Muscle of arm (tissue), 12 donors: ENCODE results near the gene RADIL. TPM values are rescaled to one million over a fixed set of nuclear protein-coding genes. Genes with fewer than 3 reads are reported as not detected.
"Not testable (repeated sequence)": the region's sequence is repeated elsewhere in the genome, so short reads cannot be mapped to it uniquely, and the experiment has no call there.

Experiments
- DNase-seq: peaks from one replicate; pipeline ENCODE4 v3.0.0-alpha.2; 2013
- polyA plus RNA-seq, 12 donors: library from polyadenylated mRNA; unstranded; fragments of 120-200 nt; gene quantifications; one replicate each; pipeline ENCODE4 v1.2.1, GENCODE V29; 2013; ENCODE audit not compliant: insufficient read length in 12 of 12

Gene RADIL
- polyA plus RNA-seq, 12 donors: 2.0 to 14.4 (median 3.5) TPM; not detected in 1

DNA sequence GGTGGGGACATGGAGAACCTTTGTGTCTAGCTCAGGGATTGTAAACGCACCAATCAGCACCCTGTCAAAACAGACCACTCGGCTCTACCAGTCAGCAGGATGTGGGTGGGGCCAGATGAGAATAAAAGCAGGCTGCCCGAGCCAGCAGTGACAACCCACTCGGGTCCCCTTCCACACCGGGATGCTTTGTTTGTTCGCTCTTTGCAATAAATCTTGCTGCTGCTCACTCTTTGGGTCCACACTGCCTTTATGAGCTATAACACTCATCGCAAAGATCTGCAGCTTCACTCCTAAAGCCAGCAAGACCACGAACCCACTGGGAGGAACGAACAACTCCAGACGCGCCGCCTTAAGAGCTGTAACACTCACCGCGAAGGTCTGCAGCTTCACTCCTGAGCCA is 89.3 kb downstream of the RADIL start:
- not testable (repeated sequence) for DNase-seq

DNA sequence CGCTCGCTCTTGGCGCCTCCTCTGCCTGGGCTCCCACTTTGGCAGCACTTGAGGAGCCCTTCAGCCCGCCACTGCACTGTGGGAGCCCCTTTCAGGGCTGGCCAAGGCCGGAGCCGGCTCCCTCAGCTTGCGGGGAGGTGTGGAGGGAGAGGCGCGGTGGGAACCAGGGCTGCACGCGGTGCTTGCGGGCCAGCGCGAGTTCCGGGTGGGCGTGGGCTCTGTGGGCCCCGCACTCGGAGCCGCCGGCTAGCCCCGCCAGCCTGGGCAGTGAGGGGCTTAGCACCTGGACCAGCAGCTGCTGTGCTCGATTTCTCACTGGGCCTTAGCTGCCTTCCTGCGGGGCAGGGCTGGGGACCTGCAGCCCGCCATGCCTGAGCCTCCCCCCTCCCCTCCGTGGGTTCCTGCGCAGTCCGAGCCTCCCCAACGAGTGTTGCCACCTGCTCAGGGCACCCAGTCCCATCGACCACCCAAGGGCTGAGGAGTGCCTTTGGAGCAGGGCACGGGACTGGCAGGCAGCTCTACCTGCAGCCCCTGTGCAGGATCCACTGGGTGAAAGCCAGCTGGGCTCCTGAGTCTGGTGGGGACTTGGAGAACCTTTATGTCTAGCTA is 90.0 kb downstream of the RADIL start:
- not testable (repeated sequence) for DNase-seq

GRCh38 chr7:4792537-4793126 is 90.9 kb downstream of the RADIL start:
- no peak for DNase-seq

- DNase-seq: peak; percentile 70
Measured at GRCh38 chr7:4791738-4792536, 91.6 kb downstream of the RADIL start.

GRCh38 chr7:4791101-4791737 is 92.3 kb downstream of the RADIL start:
- no peak for DNase-seq

GRCh38 chr7:4790516-4790991 is 93.0 kb downstream of the RADIL start:
- DNase-seq: no peak

DNA sequence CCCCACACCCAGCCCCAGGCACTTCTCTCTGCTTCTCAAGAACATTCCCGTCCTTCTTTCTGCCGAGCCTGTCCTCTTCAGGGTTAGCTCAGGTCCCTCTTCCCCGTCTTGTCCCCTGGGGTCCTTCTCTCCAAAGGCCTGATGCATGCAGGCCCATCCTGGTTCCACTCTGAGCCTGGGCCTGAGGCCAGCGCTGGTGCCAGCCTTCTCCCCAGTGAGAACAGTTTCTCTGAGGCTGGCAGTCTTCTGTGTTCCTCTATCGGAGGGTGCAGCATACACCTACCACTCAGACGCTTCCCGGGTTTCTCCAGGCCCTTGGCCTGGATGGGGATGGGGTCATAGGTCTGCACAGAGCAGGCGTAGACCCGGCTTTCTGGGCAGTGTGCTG is 93.4 kb downstream of the RADIL start:
- no peak for DNase-seq

DNA sequence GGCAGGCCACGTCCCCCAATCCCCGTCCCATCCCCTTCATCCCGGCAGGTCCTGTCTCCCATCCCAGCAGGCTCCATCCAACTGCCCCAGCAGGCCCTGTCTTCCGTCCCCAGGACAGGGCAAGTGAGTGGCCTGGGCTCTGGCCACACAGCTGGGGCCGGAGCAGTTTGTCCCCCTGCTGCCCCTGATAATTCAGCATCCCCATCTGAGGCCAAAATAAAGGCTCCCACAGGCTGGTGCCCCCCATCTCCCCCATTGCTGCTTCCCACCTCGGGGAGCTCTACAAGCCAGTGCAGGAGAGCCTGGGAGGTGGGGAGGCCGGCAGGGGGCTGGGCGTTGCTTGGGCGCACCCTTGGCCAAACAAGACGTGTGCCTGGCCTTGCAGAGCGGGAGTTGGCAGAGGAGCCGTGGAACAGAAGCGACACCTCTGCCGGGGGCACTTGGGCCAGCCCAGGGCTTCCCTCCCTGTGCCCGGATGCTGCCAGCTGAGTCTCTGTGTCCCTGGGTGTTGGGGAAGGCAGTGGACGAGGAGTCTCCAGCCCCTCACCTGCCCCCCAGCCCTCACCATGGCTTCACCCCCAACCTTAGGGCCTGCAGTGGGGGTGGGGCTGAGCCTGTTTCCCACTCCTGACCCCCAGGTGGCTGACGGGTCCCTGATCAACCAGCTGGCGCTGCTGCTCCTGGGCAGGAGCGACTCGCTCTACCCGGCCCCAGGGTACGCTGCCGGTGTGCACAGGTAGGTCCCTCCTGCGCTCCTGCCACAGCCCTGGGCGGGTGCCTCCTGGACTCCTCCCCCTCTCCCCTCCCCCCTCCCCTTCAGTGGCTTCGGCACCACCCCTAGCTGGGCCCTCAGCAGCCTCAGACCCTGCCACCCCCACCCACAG is 94.1 kb downstream of the RADIL start:
- DNase-seq: no peak

DNA sequence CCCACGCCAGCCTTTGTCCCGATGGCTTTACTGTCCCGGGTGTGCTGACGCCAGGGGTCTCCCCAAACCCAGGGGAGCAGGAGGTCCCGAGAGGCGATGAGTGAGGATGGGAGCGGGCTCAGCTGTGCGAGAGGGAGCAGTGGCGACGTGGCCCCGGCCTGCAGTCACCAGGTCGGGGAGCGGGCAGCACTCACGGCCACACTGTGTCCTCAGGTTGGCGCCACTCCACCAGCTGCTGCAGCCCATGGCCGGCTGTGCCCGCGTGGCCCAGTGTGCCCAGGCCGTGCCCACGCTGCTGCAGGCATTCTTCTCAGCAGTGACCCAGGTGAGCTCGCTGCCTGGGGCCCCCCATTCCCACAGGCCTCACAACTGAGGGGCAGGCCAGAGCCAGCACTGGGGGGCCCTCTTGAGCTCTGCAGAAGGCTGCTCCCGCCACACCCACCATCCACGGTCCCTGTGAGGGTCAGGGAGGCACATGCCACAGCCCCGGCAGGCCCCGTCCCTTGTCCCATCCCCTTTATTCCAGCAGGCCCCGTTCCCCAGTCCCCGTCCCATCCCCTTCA is 94.8 kb downstream of the RADIL start:
- no peak for DNase-seq

DNA sequence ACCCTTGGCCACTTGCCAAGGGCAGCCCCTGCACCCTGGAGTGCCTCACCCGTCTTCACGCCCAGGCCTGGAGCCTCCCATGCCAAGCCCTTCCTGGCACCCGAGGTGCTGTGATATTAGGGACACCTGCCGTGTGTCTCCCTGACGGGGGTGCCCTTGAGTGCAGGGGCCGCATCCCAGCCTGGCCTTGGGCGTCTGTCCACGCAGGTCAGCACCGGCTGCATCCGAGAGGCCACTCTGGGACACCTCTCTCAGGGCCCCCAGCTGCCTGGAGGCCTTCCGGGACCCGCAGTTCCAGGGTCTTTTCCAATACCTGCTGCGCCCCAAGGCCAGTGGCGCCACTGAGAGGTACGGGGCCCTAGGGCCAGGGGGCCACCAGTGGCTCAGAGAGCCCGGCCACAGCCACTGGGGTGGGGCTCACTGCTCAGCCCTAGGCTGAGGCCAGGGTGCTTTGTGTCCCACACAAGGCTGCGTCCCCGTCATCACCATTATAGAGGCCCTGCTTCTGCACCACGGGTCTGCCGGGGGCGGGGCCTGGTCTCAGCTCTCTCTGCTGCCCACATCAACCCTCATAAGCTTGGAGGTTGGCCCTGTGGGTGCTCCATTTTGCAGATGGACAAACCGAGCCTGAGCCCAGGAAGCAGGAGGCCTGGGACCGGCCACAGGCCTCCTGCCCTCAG is 95.4 kb downstream of the RADIL start:
- DNase-seq: no peak

DNA sequence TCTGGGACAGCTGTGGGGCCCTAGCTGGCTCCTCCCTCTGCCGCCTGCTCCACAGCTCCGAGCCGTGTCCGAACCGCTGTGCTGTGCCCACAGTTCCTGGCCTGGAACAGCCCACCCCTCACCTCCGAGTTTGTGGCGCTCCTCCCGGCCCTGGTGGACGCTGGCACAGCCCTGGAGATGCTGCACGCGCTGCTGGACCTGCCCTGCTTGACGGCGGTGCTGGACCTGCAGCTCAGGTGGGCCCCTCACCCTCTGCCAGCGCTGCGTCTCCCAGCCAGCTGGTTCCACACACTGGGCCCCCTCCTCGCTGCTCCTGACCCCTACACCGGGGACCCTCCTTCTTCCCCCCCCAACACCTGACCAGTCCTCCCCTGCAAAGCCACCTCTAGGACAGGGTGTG is 96.0 kb downstream of the RADIL start:
- no peak for DNase-seq

- no peak for DNase-seq
Measured at GRCh38 chr7:4786015-4786414, 97.5 kb downstream of the RADIL start.

DNA sequence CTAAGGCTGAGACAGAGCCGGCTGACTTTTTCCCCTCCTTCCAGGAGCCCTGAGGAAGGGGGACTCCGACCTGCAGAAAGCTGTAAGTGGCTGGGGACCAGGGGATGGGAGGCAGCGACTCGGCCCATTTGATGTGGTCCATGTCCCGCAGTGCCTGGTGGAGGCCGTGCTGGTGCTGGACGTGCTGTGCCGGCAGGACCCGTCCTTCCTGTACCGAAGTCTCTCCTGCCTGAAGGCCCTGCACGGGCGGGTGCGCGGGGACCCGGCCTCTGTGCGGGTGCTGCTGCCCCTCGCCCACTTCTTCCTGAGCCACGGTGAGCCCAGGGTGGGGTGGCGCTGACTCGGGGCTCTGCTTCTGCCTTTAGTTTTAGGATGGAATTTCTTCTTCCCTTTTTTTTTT is 98.1 kb downstream of the RADIL start:
- DNase-seq: no peak

GRCh38 chr7:4784799-4785198 is 98.7 kb downstream of the RADIL start:
- DNase-seq: no peak

- DNase-seq: no peak
Measured at GRCh38 chr7:4783762-4784351, 99.7 kb downstream of the RADIL start.

DNA sequence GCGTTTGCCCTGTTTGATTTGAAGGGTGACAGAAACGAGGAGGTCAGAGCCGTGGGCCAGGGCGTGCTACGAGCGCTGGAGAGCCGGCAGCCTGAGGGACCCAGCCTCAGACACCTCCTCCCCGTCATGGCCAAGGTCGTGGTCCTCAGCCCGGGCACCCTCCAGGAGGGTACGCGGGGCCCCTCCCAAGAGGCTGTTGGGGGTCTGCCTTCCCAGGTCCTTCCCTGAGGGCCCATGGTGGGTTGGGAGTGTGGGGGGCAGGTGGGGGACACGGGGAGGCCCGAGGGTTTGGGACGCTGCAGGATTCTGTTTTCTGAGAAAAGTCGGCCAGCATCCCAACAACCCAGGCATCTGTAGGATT is 100.2 kb downstream of the RADIL start:
- no peak for DNase-seq

- DNase-seq: no peak
Measured at GRCh38 chr7:4782333-4783291, 100.9 kb downstream of the RADIL start.

DNA sequence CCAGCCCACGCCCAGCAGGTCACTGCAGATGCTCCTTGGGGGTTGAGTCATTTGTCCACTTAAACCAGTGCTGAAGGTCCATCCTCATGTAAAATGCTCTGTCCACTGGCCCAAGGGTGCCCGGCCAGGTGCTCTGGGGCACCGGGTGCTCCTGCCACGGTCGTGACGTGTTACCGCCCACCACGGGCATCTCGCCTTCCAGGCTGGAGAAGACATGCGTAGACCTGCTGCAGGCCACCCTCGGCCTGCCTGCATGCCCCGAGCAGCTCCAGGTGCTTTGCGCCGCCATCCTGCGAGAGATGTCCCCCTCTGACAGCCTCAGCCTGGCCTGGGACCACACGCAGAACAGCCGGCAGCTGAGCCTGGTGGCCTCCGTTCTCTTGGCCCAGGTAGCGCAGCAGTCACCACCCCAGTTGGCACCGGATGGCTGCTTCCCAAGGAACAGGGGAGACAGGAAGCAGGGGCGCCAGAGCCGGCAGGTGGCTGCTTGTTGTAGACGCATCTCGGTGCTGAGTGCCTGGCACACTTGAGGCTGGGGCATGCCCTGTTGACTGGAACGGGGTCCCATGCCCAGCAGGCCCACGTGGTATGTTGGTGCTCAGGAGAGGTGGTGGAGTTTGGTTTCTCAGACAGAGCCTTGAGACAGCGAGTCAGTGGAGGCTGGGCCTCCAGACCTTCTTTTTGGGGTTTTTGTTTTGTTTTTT is 102.0 kb downstream of the RADIL start:
- DNase-seq: no peak
